ENCODE measurements around the gene MID2. TPM values are rescaled to one million over a fixed set of nuclear protein-coding genes. Genes with fewer than 3 reads are reported as not detected.
"Not testable (repeated sequence)": the region's sequence is repeated elsewhere in the genome, so short reads cannot be mapped to it uniquely, and the experiment has no call there.

MID2 gene
- total RNA-seq, 1 experiment from 2014 or later = 1.6 TPM

DNA sequence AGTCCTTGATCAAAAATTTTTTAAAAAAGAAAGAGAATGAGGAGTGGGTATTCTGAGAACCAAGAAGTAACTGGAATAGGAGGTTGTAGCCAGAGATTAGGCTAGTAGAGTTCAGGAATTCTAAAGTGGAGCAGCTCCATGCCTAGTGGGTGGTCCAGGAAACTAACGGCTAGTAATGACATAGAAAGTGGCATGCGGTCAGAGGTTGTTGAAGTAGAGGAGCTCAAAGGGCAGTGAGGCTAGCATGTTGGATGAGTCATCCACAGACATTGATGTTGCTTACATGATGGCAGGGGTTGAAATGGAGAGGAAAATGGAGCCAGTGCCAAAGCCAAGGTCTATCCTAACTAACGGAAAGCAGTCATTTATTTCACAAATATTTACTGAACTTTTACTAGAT lies 114.4 kb downstream of the MID2 start:
- Histone ChIP-seq H4K5ac (ENCODE audit: insufficient read length, low read depth, low read length) (no peak overlapping the region), H3K4me2 (ENCODE audit: insufficient read depth, insufficient read length, low read length) (no peak overlapping the region), H3K27ac (ENCODE audit: insufficient read length, low read depth, low read length) (no peak overlapping the region), H3K9me3 (ENCODE audit: control insufficient read depth, low read depth, low read length) (no peaks in the 10 kb centered on the region), H2BK12ac (ENCODE audit: insufficient read length, low read depth, low read length) (no peak overlapping the region), H3K79me1 (ENCODE audit: insufficient read depth, low read depth, low read length, poor library complexity, severe bottlenecking) (no peaks in the 10 kb centered on the region), H2AK5ac (ENCODE audit: insufficient read length, low read length) (no peak overlapping the region), H4K20me1 (ENCODE audit: control insufficient read depth, insufficient read depth, insufficient read length) (no peaks in the 10 kb centered on the region), H3K23me2 (ENCODE audit: insufficient read length, low read depth, low read length, poor library complexity, severe bottlenecking) (no peaks in the 10 kb centered on the region), H2AFZ (ENCODE audit: low read length) (no peak overlapping the region), H3K27me3 (ENCODE audit: insufficient read depth, low read length) (no peaks in the 10 kb centered on the region), H2BK5ac (ENCODE audit: insufficient read length, low read length) (no peak overlapping the region), H3K23ac (ENCODE audit: insufficient read length, low read depth, low read length) (no peak overlapping the region), H3K4me1 (ENCODE audit: insufficient read depth, low read length) (no peaks in the 10 kb centered on the region; the same call in 1 of the 2 replicates), H3K4ac (ENCODE audit: low read depth, low read length) (no peak overlapping the region), H2BK120ac (ENCODE audit: low read depth, low read length, poor library complexity, severe bottlenecking) (no peak overlapping the region), H3T11ph (ENCODE audit: low read length) (no peak overlapping the region), H3K79me2 (ENCODE audit: insufficient read depth, low read length) (no peaks in the 10 kb centered on the region), H2BK20ac (ENCODE audit: low read depth, low read length, poor library complexity, severe bottlenecking) (no peak overlapping the region), H3K14ac (ENCODE audit: insufficient read depth, low read length) (no peak overlapping the region), H3K9ac (ENCODE audit: extremely low read depth, insufficient read length, low read length) (no peak overlapping the region), H4K91ac (ENCODE audit: insufficient read length, low read depth, low read length) (no peak overlapping the region), H2BK15ac (ENCODE audit: low read depth, low read length) (no peak overlapping the region), H3K56ac (ENCODE audit: insufficient read length, low read depth, low read length) (no peak overlapping the region), H3K18ac (ENCODE audit: insufficient read length, low read depth, low read length) (no peak overlapping the region), H4K8ac (replicated peaks; ENCODE audit: insufficient read length, low read depth, low read length) (no peak overlapping the region)
- no peak overlapping the region for H3K27ac Mint-ChIP-seq
- H3K4me3 Mint-ChIP-seq = no peak overlapping the region; a peak in 1 of 5 replicates
- peaks cover 3 to 15% of the 10 kb centered on the region in 2 experiments; a peak in 3 of 4 replicates for H3K4me1 Mint-ChIP-seq
- H3K9me3 Mint-ChIP-seq = peaks cover 0 to 25% of the 10 kb centered on the region in 2 experiments; a peak in 2 of 5 replicates
- no peak for DNase-seq
- no CpG with 5 or more reads among the region's 3 CpGs for WGBS (ENCODE audit: extremely low coverage, insufficient read length, low lambda C conversion rate)
- peaks cover 0 to 27% (median 8%) of the 10 kb centered on the region in 3 experiments; a peak in 4 of 7 replicates for H3K36me3 Mint-ChIP-seq (ENCODE audit: insufficient read depth in 1 of 3, low read depth in 3 of 3)
- peaks cover 3% of the 10 kb centered on the region for H3K27me3 Mint-ChIP-seq (ENCODE audit: low read depth)
- TF ChIP-seq, protein P1, sequence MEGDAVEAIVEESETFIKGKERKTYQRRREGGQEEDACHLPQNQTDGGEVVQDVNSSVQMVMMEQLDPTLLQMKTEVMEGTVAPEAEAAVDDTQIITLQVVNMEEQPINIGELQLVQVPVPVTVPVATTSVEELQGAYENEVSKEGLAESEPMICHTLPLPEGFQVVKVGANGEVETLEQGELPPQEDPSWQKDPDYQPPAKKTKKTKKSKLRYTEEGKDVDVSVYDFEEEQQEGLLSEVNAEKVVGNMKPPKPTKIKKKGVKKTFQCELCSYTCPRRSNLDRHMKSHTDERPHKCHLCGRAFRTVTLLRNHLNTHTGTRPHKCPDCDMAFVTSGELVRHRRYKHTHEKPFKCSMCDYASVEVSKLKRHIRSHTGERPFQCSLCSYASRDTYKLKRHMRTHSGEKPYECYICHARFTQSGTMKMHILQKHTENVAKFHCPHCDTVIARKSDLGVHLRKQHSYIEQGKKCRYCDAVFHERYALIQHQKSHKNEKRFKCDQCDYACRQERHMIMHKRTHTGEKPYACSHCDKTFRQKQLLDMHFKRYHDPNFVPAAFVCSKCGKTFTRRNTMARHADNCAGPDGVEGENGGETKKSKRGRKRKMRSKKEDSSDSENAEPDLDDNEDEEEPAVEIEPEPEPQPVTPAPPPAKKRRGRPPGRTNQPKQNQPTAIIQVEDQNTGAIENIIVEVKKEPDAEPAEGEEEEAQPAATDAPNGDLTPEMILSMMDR (conservative IDR thresholded peaks at IDR 0.05) = no peak

DNA sequence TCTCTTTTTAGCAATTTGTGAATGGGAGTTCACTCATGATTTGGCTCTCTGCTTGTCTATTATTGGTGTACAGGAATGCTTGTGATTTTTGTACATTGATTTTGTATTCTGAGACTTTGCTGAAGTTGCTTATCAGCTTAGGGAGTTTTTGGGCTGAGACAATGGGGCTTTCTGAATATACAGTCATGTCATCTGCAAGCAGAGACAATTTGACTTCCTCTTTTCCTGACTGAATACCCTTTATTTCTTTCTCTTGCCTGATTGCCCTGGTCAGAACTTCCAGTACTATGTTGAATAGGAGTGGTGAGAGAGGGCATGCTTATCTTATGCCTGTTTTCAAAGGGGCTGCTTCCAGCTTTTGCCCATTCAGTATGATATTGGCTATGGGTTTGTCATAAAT lies 129.7 kb downstream of the MID2 start:
- H4K91ac ChIP-seq (ENCODE audit: insufficient read length, low read depth, low read length); DNase-seq; H3K9ac ChIP-seq (ENCODE audit: extremely low read depth, insufficient read length, low read length); H3K18ac ChIP-seq (ENCODE audit: insufficient read length, low read depth, low read length); H3K27ac Mint-ChIP-seq; H3K23me2 ChIP-seq (ENCODE audit: insufficient read length, low read depth, low read length, poor library complexity, severe bottlenecking); H3K56ac ChIP-seq (ENCODE audit: insufficient read length, low read depth, low read length); H3K27me3 Mint-ChIP-seq (ENCODE audit: low read depth); H4K5ac ChIP-seq (ENCODE audit: insufficient read length, low read depth, low read length); H3K9me3 ChIP-seq (ENCODE audit: control insufficient read depth, low read depth, low read length); H4K20me1 ChIP-seq (ENCODE audit: control insufficient read depth, insufficient read depth, insufficient read length); H3K4me1 ChIP-seq (ENCODE audit: insufficient read depth, low read length); H3K4me3 Mint-ChIP-seq; H4K8ac ChIP-seq (replicated peaks; ENCODE audit: insufficient read length, low read depth, low read length); H3K4me1 Mint-ChIP-seq; H2BK15ac ChIP-seq (ENCODE audit: low read depth, low read length); H3T11ph ChIP-seq (ENCODE audit: low read length); H3K14ac ChIP-seq (ENCODE audit: insufficient read depth, low read length); H3K23ac ChIP-seq (ENCODE audit: insufficient read length, low read depth, low read length); H3K4ac ChIP-seq (ENCODE audit: low read depth, low read length); H3K4me2 ChIP-seq (ENCODE audit: insufficient read depth, insufficient read length, low read length); H2BK120ac ChIP-seq (ENCODE audit: low read depth, low read length, poor library complexity, severe bottlenecking); H2AFZ ChIP-seq (ENCODE audit: low read length); H3K79me1 ChIP-seq (ENCODE audit: insufficient read depth, low read depth, low read length, poor library complexity, severe bottlenecking); H2BK12ac ChIP-seq (ENCODE audit: insufficient read length, low read depth, low read length); H2BK20ac ChIP-seq (ENCODE audit: low read depth, low read length, poor library complexity, severe bottlenecking); H3K27me3 ChIP-seq (ENCODE audit: insufficient read depth, low read length); H3K27ac ChIP-seq (ENCODE audit: insufficient read length, low read depth, low read length); H2BK5ac ChIP-seq (ENCODE audit: insufficient read length, low read length); H3K79me2 ChIP-seq (ENCODE audit: insufficient read depth, low read length); H2AK5ac ChIP-seq (ENCODE audit: insufficient read length, low read length): not testable (repeated sequence)
- H3K36me3 Mint-ChIP-seq (ENCODE audit: insufficient read depth in 1 of 3, low read depth in 3 of 3) = peaks cover 0 to 10% (median 3%) of the 10 kb centered on the region in 3 experiments; a peak in 3 of 7 replicates
- peaks cover 0 to 53% of the 10 kb centered on the region in 2 experiments; a peak in 2 of 5 replicates for H3K9me3 Mint-ChIP-seq

Data from H9 (cell line).